Small intestine (tissue), 7 donors: Measurements from ENCODE around the gene ETV6. TPM values are rescaled to one million over a fixed set of nuclear protein-coding genes. Genes with fewer than 3 reads are reported as not detected.

Experiments
- DNase-seq, 2 donors: peaks; one replicate each; pipeline versions ENCODE4 v3.0.0 to v3.0.0-alpha.2; 2013
- FAIRE-seq: peaks from 2 replicates; lab custom pipeline; 2012; peaks lifted over from hg19 to GRCh38; lab: Jason Lieb, UNC
- H3K27ac ChIP-seq, 3 donors: one replicate each; pipeline ENCODE4 v1.5.1; 2013; ENCODE audit warnings: low read length in 2 of 3, mild to moderate bottlenecking in 2 of 3, control low read depth in 1 of 3, inconsistent platforms in 1 of 3, low read depth in 1 of 3, moderate library complexity in 1 of 3
- H3K27me3 ChIP-seq, 3 donors: one replicate each; pipeline ENCODE4 v1.6.1; 2013; ENCODE audit warnings: low read length in 3 of 3, inconsistent platforms in 1 of 3; ENCODE audit not compliant: control insufficient read depth in 3 of 3, insufficient read depth in 3 of 3
- H3K36me3 ChIP-seq, 3 donors: one replicate each; pipeline ENCODE4 v1.6.1; 2013; ENCODE audit warnings: low read length in 3 of 3, inconsistent platforms in 1 of 3, low read depth in 1 of 3, mild to moderate bottlenecking in 1 of 3, moderate library complexity in 1 of 3; ENCODE audit not compliant: control insufficient read depth in 3 of 3, insufficient read depth in 2 of 3
- H3K4me1 ChIP-seq, 3 donors: one replicate each; pipeline ENCODE4 v1.6.1; 2013; ENCODE audit warnings: low read length in 2 of 3, inconsistent platforms in 1 of 3, low read depth in 1 of 3, mild to moderate bottlenecking in 1 of 3, moderate library complexity in 1 of 3; ENCODE audit not compliant: control insufficient read depth in 3 of 3, insufficient read depth in 2 of 3
- H3K4me3 ChIP-seq, 3 donors: one replicate each; pipeline ENCODE4 v1.5.1; 2013; ENCODE audit warnings: low read length in 3 of 3, control low read depth in 1 of 3, inconsistent platforms in 1 of 3, low read depth in 1 of 3, mild to moderate bottlenecking in 1 of 3, moderate library complexity in 1 of 3
- H3K9me3 ChIP-seq, 2 donors: one replicate each; pipeline ENCODE4 v1.6.1; 2013; ENCODE audit warnings: low read depth in 1 of 2, low read length in 1 of 2; ENCODE audit not compliant: control insufficient read depth in 2 of 2, insufficient read depth in 1 of 2
- WGBS, 3 donors: extraction: QIAGEN DNeasy Blood & Tissue Kit; methylation state at CpG; one replicate each; pipeline ENCODE4 v1.1.7; 2013; 5-methylcytosine and 5-hydroxymethylcytosine counted together
- polyA plus RNA-seq, 4 donors: library from polyadenylated mRNA; stranded (reverse) in 3 of 4; unstranded in 1 of 4; fragments of 200-250 nt in 3 of 4; fragments of 120-200 nt in 1 of 4; gene quantifications; one replicate each; pipeline versions ENCODE4 v1.2.1 to v1.2.3, GENCODE V29; 2013
- donor health status: healthy with polysubstance abuse.
- donor health status: control.
- donor health status: control.
- donor health status: Bipolar disorder and iron deficiency.
- donor health status: healthy.

The ETV6 gene
- polyA plus RNA-seq, 4 donors: 5.1 to 13.6 (median 8.4) TPM

- Histone ChIP-seq H3K27ac (peak overlapping the region in 2 of 3 donors; percentile 36 to 83), H3K36me3 (peaks cover 0 to 6% (median 0%) of the 10 kb centered on the region in 3 donors), H3K4me1 (peaks cover 0 to 39% (median 27%) of the 10 kb centered on the region in 3 donors), H3K4me3 (no peak overlapping the region), H3K9me3 (no peaks in the 10 kb centered on the region), H3K27me3 (no peaks in the 10 kb centered on the region)
- FAIRE-seq: no peak
- 15 to 51% (median 40%) methylated on average over 8 of the region's 8 CpGs for WGBS, 3 donors
- peak in 1 of 2 donors; percentile 68 for DNase-seq
These were observed 67.5 kb downstream of the ETV6 start for GRCh38 chr12:11716794-11717518.

GRCh38 chr12:11717519-11717961, 68.1 kb downstream of the ETV6 start:
- Histone ChIP-seq H3K4me3 (no peak overlapping the region), H3K27me3 (no peaks in the 10 kb centered on the region), H3K4me1 (peaks cover 0 to 39% (median 27%) of the 10 kb centered on the region in 3 donors), H3K36me3 (peaks cover 0 to 6% (median 0%) of the 10 kb centered on the region in 3 donors), H3K9me3 (no peaks in the 10 kb centered on the region), H3K27ac (peak overlapping the region; percentile 62 to 83 (median 62))
- DNase-seq: peak; percentile 65 to 86
- 20 to 53% (median 38%) methylated on average over 8 of the region's 8 CpGs for WGBS, 3 donors
- no peak for FAIRE-seq

- Histone ChIP-seq H3K27me3 (no peaks in the 10 kb centered on the region), H3K4me3 (no peak overlapping the region), H3K36me3 (peaks cover 0 to 6% (median 0%) of the 10 kb centered on the region in 3 donors), H3K27ac (peak overlapping the region; percentile 62 to 83 (median 73)), H3K9me3 (no peaks in the 10 kb centered on the region), H3K4me1 (peaks cover 0 to 39% (median 27%) of the 10 kb centered on the region in 3 donors)
- DNase-seq: no peak
- FAIRE-seq: no peak
- WGBS, 3 donors: 41 to 63% (median 52%) methylated on average over 3 of the region's 3 CpGs
These were observed 68.6 kb downstream of the ETV6 start for GRCh38 chr12:11718105-11718504.

- WGBS, 3 donors: 52 to 71% (median 66%) methylated on average over 6 of the region's 6 CpGs
- Histone ChIP-seq H3K4me1 (peaks cover under 1 to 41% (median 30%) of the 10 kb centered on the region in 3 donors), H3K4me3 (no peak overlapping the region), H3K36me3 (peaks cover 0 to 6% (median 0%) of the 10 kb centered on the region in 3 donors), H3K9me3 (no peaks in the 10 kb centered on the region), H3K27ac (peak overlapping the region in 2 of 3 donors; percentile 13 to 17), H3K27me3 (no peaks in the 10 kb centered on the region)
- no peak for FAIRE-seq
- DNase-seq: no peak
These were observed 69.3 kb downstream of the ETV6 start for GRCh38 chr12:11718768-11719253.

- Histone ChIP-seq H3K27ac (peak overlapping the region in 1 of 3 donors; percentile 45), H3K36me3 (peaks cover 0 to 4% (median 0%) of the 10 kb centered on the region in 3 donors), H3K27me3 (no peaks in the 10 kb centered on the region), H3K4me1 (peaks cover 5 to 43% (median 34%) of the 10 kb centered on the region in 3 donors), H3K4me3 (no peak overlapping the region), H3K9me3 (no peaks in the 10 kb centered on the region)
- WGBS, 3 donors: 41 to 61% (median 57%) methylated on average over 10 of the region's 10 CpGs
- DNase-seq (no peak), FAIRE-seq (no peak)
These were observed 70.2 kb downstream of the ETV6 start for GRCh38 chr12:11719678-11720099.

GRCh38 chr12:11722071-11722470, 72.6 kb downstream of the ETV6 start:
- 64 to 73% (median 70%) methylated on average over 2 of the region's 2 CpGs for WGBS, 3 donors
- H3K4me3 ChIP-seq: no peak overlapping the region
- FAIRE-seq: no peak
- H3K4me1 ChIP-seq: peaks cover 6 to 35% (median 34%) of the 10 kb centered on the region in 3 donors
- H3K27me3 ChIP-seq: no peaks in the 10 kb centered on the region
- H3K27ac ChIP-seq: no peak overlapping the region
- peaks cover 0 to 9% (median 0%) of the 10 kb centered on the region in 3 donors for H3K36me3 ChIP-seq
- no peaks in the 10 kb centered on the region for H3K9me3 ChIP-seq
- no peak for DNase-seq

- peaks cover 6 to 34% (median 29%) of the 10 kb centered on the region in 3 donors for H3K4me1 ChIP-seq
- no peak for FAIRE-seq
These were observed 73.2 kb downstream of the ETV6 start for GRCh38 chr12:11722578-11723138.

GRCh38 chr12:11723993-11724392, 74.5 kb downstream of the ETV6 start:
- Histone ChIP-seq H3K9me3 (no peaks in the 10 kb centered on the region), H3K27ac (no peak overlapping the region), H3K4me1 (peaks cover 8 to 26% (median 25%) of the 10 kb centered on the region in 3 donors), H3K4me3 (no peak overlapping the region), H3K27me3 (no peaks in the 10 kb centered on the region), H3K36me3 (peaks cover 0 to 12% (median 0%) of the 10 kb centered on the region in 3 donors)
- FAIRE-seq (no peak), DNase-seq (no peak)
- WGBS, 3 donors: 75 to 79% (median 79%) methylated on average over 6 of the region's 6 CpGs

More at GRCh38 chr12:11722578-11723138, 73.2 kb downstream of the ETV6 start:
- Histone ChIP-seq H3K9me3 (no peaks in the 10 kb centered on the region), H3K27ac (no peak overlapping the region), H3K4me3 (no peak overlapping the region), H3K27me3 (no peaks in the 10 kb centered on the region), H3K36me3 (peaks cover 0 to 12% (median 0%) of the 10 kb centered on the region in 3 donors)
- peak in 1 of 2 donors; percentile 21 for DNase-seq
- 53 to 72% (median 67%) methylated on average over 8 of the region's 8 CpGs for WGBS, 3 donors
